RWPE2 (cell line): ENCODE data around the gene CISD1.

Experiments used
- ATAC-seq: fragments of 200-7000 bp; cut with Tn5 transposase; 3 replicates; pipeline ENCODE4 v1.9.1; 2021; ENCODE audit warnings: low read depth
- DNase-seq: peaks from one replicate; pipeline ENCODE4 v3.0.0-alpha.2; 2020; ENCODE audit warnings: low spot score
- H3K27ac ChIP-seq: fragments of 450-650 bp; 2 replicates; pipeline ENCODE4 v1.5.1; 2017; ENCODE audit warnings: mild to moderate bottlenecking; ENCODE audit not compliant: poor library complexity, severe bottlenecking
- H3K27me3 ChIP-seq: fragments of 250-450 bp; sonication (Bioruptor Pico); 2 replicates; pipeline ENCODE4 v1.5.1; 2021; ENCODE audit warnings: mild to moderate bottlenecking, moderate library complexity; ENCODE audit not compliant: insufficient read depth, poor library complexity, severe bottlenecking
- H3K36me3 ChIP-seq: fragments of 250-450 bp; sonication (Bioruptor Pico); 2 replicates; pipeline ENCODE4 v1.5.1; 2020; ENCODE audit warnings: low read depth, mild to moderate bottlenecking, moderate library complexity
- H3K4me1 ChIP-seq: fragments of 250-450 bp; sonication (Bioruptor Pico); 2 replicates; pipeline ENCODE4 v1.5.1; 2021; ENCODE audit warnings: mild to moderate bottlenecking, moderate library complexity; ENCODE audit not compliant: insufficient read depth, poor library complexity, severe bottlenecking
- H3K4me3 ChIP-seq: fragments of 250-450 bp; sonication (Bioruptor Pico); 2 replicates; pipeline ENCODE4 v1.5.1; 2021; ENCODE audit warnings: mild to moderate bottlenecking, moderate library complexity; ENCODE audit not compliant: severe bottlenecking
- H3K9me3 ChIP-seq: fragments of 250-450 bp; sonication (Bioruptor Pico); 2 replicates; pipeline ENCODE4 v1.5.1; 2021; ENCODE audit warnings: mild to moderate bottlenecking, moderate library complexity; ENCODE audit not compliant: severe bottlenecking
- CTCF ChIP-seq: fragments of 450-650 bp; IDR thresholded peaks from one replicate; pipeline ENCODE4 v1.5.1; 2017; ENCODE audit warnings: mild to moderate bottlenecking, moderate library complexity; ENCODE audit not compliant: poor library complexity, severe bottlenecking

CISD1 gene

GRCh38 chr10:58300676-58301075 is 31.7 kb downstream of the CISD1 start:
- no peak for ATAC-seq
- Histone ChIP-seq H3K27me3 (peaks cover 3% of the 10 kb centered on the region), H3K4me1 (no peaks in the 10 kb centered on the region), H3K9me3 (no peaks in the 10 kb centered on the region), H3K4me3 (no peak overlapping the region), H3K36me3 (no peaks in the 10 kb centered on the region), H3K27ac (no peak overlapping the region)
- TF ChIP-seq CTCF, result no peak
- no peak for DNase-seq

GRCh38 chr10:58302254-58302653 is 33.3 kb downstream of the CISD1 start:
- DNase-seq (no peak), ATAC-seq (no peak)
- TF ChIP-seq CTCF, result no peak
- Histone ChIP-seq H3K4me3 (no peak overlapping the region), H3K27ac (no peak overlapping the region), H3K9me3 (no peaks in the 10 kb centered on the region), H3K36me3 (no peaks in the 10 kb centered on the region), H3K27me3 (peaks cover 3% of the 10 kb centered on the region), H3K4me1 (no peaks in the 10 kb centered on the region)

GRCh38 chr10:58304099-58304633 is 35.2 kb downstream of the CISD1 start:
- ATAC-seq, result no peak
- H3K4me1 ChIP-seq, result no peaks in the 10 kb centered on the region
- DNase-seq, result no peak
- H3K9me3 ChIP-seq, result no peaks in the 10 kb centered on the region
- no peak for TF ChIP-seq CTCF
- peaks cover 3% of the 10 kb centered on the region for H3K27me3 ChIP-seq
- no peaks in the 10 kb centered on the region for H3K36me3 ChIP-seq
- no peak overlapping the region for H3K27ac ChIP-seq
- no peak overlapping the region for H3K4me3 ChIP-seq

GRCh38 chr10:58305821-58306220 is 36.9 kb downstream of the CISD1 start:
- TF ChIP-seq CTCF, result no peak
- Histone ChIP-seq H3K9me3 (no peaks in the 10 kb centered on the region), H3K36me3 (no peaks in the 10 kb centered on the region), H3K27me3 (peaks cover 3% of the 10 kb centered on the region), H3K4me1 (no peaks in the 10 kb centered on the region), H3K27ac (no peak overlapping the region), H3K4me3 (no peak overlapping the region)
- no peak for ATAC-seq
- no peak for DNase-seq

GRCh38 chr10:58307676-58308075 is 38.7 kb downstream of the CISD1 start:
- DNase-seq (no peak), ATAC-seq (no peak)
- Histone ChIP-seq H3K4me1 (no peaks in the 10 kb centered on the region), H3K27me3 (peaks cover under 1% of the 10 kb centered on the region), H3K36me3 (no peaks in the 10 kb centered on the region), H3K4me3 (no peak overlapping the region), H3K27ac (no peak overlapping the region), H3K9me3 (no peaks in the 10 kb centered on the region)
- no peak for TF ChIP-seq CTCF
